Measurements from ENCODE around the gene DDB1. TPM values are rescaled to one million over a fixed set of nuclear protein-coding genes. Genes with fewer than 3 reads are reported as not detected.

DDB1 gene
- total RNA-seq, 1 experiment from 2014 or later = 302 TPM

- ChIA-PET POLR2A (ENCODE audit: unreplicated experiment) (no interaction called here), CTCF (no interaction called here)
- no peak overlapping the region for H2AFZ ChIP-seq
- H3K4me2 ChIP-seq = no peak overlapping the region
- TF ChIP-seq CTCF (conservative IDR thresholded peaks at IDR 0.05) (no peak), EZH2 (IDR thresholded peaks at IDR 0.05; ENCODE audit: low read depth) (no peak)
- no peaks in the 10 kb centered on the region for H3K4me1 ChIP-seq (replicated peaks; ENCODE audit: insufficient read depth)
- H3F3A ChIP-seq (ENCODE audit: insufficient read depth, low read depth) = 0 out of 2 replicates have a peak, but pooled peaks cover 4% of the 10 kb centered on the region
- no peaks in the 10 kb centered on the region for H3K27me3 ChIP-seq (ENCODE audit: insufficient read depth, low read depth)
- no peaks in the 10 kb centered on the region for H3K9me3 ChIP-seq (ENCODE audit: insufficient read depth, low read depth)
- H3K27ac ChIP-seq = no peak overlapping the region
- no peaks in the 10 kb centered on the region for H4K20me1 ChIP-seq (ENCODE audit: insufficient read depth)
- 0 out of 2 replicates have a peak, but pooled peaks cover 7% of the 10 kb centered on the region for H3K36me3 ChIP-seq (ENCODE audit: low read depth)
- no TSS peak for BruUV-seq (replicated peaks)
- no peaks in the 10 kb centered on the region for H3K79me2 ChIP-seq (ENCODE audit: low read depth)
- intact Hi-C loops (cut with micrococcal nuclease; ENCODE audit: unreplicated experiment) = no loop called here
- H3K4me3 ChIP-seq = no peak overlapping the region
- H3K9me2 ChIP-seq (ENCODE audit: insufficient read depth) = no peaks in the 10 kb centered on the region
- no peak for DNase-seq
Observed at GRCh38 chr11:61349916-61350315, 17.0 kb upstream of the DDB1 start.

GRCh38 chr11:61349189-61349751 is 16.4 kb upstream of the DDB1 start:
- DNase-seq = no peak
- no peaks in the 10 kb centered on the region for H3K79me2 ChIP-seq (ENCODE audit: low read depth)
- H3K9me2 ChIP-seq (ENCODE audit: insufficient read depth) = no peaks in the 10 kb centered on the region
- no peaks in the 10 kb centered on the region for H3K4me1 ChIP-seq (replicated peaks; ENCODE audit: insufficient read depth)
- ChIA-PET CTCF (no interaction called here), POLR2A (ENCODE audit: unreplicated experiment) (no interaction called here)
- H3K27me3 ChIP-seq (ENCODE audit: insufficient read depth, low read depth) = no peaks in the 10 kb centered on the region
- H3K4me2 ChIP-seq = no peak overlapping the region
- H3K27ac ChIP-seq = no peak overlapping the region
- no TSS peak for BruUV-seq (replicated peaks)
- H3K4me3 ChIP-seq = no peak overlapping the region
- TF ChIP-seq EZH2 (IDR thresholded peaks at IDR 0.05; ENCODE audit: low read depth) (no peak), CTCF (conservative IDR thresholded peaks at IDR 0.05) (no peak)
- 0 out of 2 replicates have a peak, but pooled peaks cover 7% of the 10 kb centered on the region for H3K36me3 ChIP-seq (ENCODE audit: low read depth)
- H3F3A ChIP-seq (ENCODE audit: insufficient read depth, low read depth) = 0 out of 2 replicates have a peak, but pooled peaks cover 4% of the 10 kb centered on the region
- H3K9me3 ChIP-seq (ENCODE audit: insufficient read depth, low read depth) = no peaks in the 10 kb centered on the region
- H2AFZ ChIP-seq = no peak overlapping the region
- H4K20me1 ChIP-seq (ENCODE audit: insufficient read depth) = no peaks in the 10 kb centered on the region
- intact Hi-C loops (cut with micrococcal nuclease; ENCODE audit: unreplicated experiment) = no loop called here

GRCh38 chr11:61347916-61348461 is 15.1 kb upstream of the DDB1 start:
- H3K4me3 ChIP-seq = no peak overlapping the region
- POLR2A ChIA-PET (ENCODE audit: unreplicated experiment) = interaction anchor here (0.7 kb wide), 1 partner anchor 65 kb away, joined by 3 read pairs; no protein-coding TSS in a partner anchor
- CTCF ChIA-PET = interaction anchor here (0.5 to 0.7 kb wide), 2 partner anchors 15 to 111 kb away, joined by 3 to 6 read pairs; no protein-coding TSS in a partner anchor
- H3F3A ChIP-seq (ENCODE audit: insufficient read depth, low read depth) = 0 out of 2 replicates have a peak, but pooled peaks cover 4% of the 10 kb centered on the region
- H3K36me3 ChIP-seq (ENCODE audit: low read depth) = 0 out of 2 replicates have a peak, but pooled peaks cover 7% of the 10 kb centered on the region
- no peaks in the 10 kb centered on the region for H3K4me1 ChIP-seq (replicated peaks; ENCODE audit: insufficient read depth)
- no TSS peak for BruUV-seq (replicated peaks)
- intact Hi-C loops (cut with micrococcal nuclease; ENCODE audit: unreplicated experiment) = no loop called here
- no peaks in the 10 kb centered on the region for H3K79me2 ChIP-seq (ENCODE audit: low read depth)
- H3K4me2 ChIP-seq = no peak overlapping the region
- H3K9me2 ChIP-seq (ENCODE audit: insufficient read depth) = no peaks in the 10 kb centered on the region
- DNase-seq = no peak
- no peaks in the 10 kb centered on the region for H3K9me3 ChIP-seq (ENCODE audit: insufficient read depth, low read depth)
- no peaks in the 10 kb centered on the region for H3K27me3 ChIP-seq (ENCODE audit: insufficient read depth, low read depth)
- no peak for TF ChIP-seq EZH2 (IDR thresholded peaks at IDR 0.05; ENCODE audit: low read depth)
- TF ChIP-seq CTCF (conservative IDR thresholded peaks at IDR 0.05) = no peak
- H2AFZ ChIP-seq = no peak overlapping the region
- H4K20me1 ChIP-seq (ENCODE audit: insufficient read depth) = no peaks in the 10 kb centered on the region
- no peak overlapping the region for H3K27ac ChIP-seq

Data from PC-9 (cell line).